SIG-M5 (cell line): ENCODE measurements around the gene SOX2.

Experiments used
- DNase-seq: peaks from one replicate; lab custom pipeline; 2025; lab: John Stamatoyannopoulos, UW

SOX2 gene

DNA sequence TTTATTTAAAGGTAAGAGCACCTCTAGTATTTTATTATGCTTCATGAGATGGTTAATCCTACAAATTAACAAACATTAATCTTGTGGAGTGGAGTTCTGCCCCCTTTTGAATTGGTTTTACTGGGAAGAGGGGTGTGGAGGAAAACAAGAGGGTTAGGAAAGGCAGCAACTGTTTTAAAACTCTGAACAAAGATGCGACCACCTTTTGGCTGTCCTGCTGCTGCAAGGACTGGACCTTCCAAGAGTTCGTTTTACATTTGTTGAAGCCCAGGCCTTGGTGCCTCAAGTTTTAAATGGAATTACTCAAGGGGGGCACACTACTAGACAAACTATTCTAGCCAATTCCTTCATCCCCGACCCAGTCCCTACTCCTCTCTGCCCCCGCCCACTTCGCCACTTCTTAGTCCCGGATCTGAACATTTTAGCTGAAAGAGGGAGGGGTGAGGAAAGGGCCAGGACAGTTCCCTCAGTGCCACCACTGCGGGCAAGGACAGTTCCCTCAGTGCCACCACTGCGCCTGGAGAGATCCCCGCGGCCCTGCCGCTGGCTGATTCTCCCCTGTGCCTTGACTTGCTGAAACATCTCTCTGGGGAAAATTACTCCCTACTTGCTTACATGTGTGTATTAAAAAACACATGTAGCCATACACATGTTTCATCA, 11.2 kb downstream of the SOX2 start:
- no peak for DNase-seq

DNA sequence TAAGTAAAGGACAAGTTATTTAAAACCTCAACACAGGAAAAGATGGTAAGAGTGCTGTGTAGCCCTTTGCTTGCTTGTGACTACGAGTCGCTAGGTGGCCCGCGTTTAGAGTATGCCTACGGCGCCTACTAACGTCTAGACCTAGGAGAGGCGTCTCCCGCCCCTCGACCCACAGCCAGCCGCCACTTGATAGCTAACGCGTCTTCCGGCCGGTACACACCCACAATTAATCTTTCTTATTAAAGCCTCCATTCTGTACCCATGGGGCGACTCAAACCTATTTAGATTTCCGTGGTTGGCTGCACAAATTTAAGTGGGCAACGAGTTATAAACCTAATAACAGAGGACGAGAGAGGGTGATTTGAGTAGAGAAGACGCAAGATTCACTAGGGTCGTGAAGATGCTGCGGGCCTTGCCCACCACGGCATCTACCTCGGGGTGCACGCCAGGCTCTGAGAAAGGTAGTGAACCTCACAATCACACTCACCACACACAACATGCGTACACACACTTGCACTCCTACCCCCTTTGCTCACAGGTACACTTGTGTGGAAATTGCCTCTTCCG, 12.0 kb downstream of the SOX2 start:
- DNase-seq: no peak

DNA sequence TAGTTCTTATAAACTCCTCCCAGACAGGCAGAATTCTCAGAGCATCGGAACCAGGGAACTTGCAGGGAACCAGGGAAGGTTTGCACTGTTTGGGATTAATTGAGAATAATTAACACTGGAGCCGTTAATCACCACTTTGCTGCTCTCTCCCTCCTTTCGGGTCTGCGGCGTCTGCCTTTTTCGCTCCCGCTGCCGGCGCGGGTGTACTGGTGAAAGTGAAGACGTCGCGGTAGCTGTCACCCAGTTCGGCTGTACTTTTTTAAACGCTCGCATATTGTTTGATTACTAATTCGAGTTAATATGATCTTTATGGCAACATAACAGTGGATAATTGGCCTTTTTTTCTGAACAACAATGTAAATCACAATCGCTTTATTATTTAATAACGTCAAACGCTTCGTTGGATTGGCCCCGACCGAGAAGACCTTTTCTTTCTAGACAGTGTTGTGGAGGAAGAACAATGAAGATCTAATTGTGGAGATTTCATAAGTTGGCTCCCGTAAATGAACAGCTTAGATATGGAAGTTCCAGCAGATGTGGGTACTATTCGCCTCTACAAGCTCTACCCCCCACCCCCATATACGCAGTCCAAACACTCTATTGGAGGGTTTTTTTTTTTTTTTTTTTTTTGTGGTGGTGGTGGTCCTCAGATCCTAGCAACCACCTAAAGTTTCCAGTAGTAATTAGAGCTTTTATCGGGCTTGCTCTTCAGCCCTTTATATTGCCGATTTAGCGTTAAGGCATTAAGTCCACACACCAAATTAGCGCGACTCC, 12.7 kb downstream of the SOX2 start:
- no peak for DNase-seq

DNA sequence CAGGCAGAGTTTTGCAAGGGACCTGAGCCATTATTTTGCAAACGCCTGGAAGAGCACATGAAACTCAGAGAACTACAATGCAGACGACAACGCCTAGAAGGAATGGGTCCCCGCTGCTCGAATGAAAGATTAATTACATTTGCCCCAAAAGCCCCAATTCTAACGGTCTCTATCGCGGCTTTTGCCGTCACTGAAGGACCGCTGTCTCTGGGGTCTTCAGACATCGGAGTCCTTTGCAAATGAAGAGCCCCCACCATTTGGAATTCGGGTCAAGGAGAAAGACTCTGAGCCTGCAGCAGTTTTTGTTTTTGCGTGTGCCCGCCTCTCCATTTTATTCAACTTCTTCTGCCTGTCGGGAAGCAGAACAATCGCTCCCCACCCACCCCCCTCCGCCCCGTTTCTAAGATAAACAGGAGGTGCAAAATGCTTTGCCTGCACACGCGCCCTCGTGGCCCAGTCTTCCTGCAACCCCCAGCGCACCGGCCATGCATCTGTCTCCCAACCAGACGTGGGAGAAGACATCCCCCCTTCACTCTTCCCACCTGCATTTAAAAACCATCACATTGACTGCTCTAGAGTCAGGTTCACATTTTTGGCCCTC, 13.5 kb downstream of the SOX2 start:
- DNase-seq: no peak

DNA sequence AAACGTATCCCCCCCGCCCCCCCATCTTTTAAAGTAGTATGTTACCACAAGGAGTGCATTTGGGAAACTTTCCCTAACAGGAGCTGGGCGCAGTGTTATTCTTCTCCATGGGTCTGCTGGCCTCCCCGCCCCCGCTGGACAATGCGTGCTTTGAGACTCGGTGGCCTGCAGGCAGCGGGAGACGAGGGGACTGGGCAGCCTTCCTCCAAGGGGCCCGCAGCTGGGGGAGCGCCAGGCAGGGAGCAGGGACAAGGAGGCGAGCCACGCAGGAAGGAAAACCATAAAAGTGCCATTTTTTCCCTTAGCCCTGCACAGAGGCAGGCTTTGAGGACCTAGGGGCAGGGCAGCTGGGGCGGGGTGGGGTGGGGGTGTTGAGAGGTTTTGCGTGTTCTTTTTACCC, 14.1 kb downstream of the SOX2 start:
- DNase-seq: no peak

DNA sequence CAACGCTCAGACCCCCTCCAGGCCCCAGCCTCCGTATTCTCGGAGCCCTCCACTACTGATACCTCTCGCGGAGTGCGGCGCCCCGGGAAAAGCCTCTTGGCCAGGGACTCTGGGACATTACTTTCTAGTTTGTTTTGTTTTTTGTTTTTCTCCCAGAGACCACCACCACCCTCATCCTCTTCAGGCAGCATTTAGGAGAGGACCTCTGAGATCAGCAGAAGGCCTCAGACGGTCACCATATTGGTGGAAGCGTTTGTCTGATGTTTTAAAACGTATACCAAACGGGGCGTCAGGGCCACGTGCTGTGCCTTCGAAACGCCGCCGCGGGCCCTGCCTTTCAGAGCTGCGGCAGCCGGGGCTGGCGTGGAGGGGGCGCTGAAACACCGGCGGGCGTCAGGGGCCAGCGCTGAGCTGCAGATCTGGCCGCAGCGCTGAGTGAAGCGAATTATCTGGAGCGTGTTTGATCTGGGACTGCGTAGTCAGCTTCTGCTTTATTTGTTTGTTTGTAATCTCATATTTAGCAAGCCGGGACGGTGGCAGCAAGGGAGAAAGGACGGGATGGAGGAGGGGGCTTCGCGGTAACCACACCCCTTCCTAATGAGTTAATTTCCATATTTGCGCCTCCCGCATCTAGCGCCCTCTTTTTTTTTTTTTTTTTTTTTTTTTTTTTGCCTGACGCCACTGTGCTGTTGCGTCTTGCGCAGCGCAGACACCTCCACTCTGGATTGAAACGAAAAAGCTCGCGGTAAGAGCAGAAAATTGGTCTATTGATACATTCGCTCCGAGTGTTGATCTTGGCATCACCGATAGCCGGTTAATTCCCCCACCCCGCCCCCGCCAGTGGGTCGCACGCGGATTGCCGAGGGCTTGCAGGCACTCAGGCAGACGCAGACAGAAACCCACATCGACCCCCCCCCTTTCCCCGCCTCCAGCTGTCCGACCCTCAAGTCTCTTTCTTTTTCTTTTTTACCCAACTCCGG, 14.9 kb downstream of the SOX2 start:
- no peak for DNase-seq

DNA sequence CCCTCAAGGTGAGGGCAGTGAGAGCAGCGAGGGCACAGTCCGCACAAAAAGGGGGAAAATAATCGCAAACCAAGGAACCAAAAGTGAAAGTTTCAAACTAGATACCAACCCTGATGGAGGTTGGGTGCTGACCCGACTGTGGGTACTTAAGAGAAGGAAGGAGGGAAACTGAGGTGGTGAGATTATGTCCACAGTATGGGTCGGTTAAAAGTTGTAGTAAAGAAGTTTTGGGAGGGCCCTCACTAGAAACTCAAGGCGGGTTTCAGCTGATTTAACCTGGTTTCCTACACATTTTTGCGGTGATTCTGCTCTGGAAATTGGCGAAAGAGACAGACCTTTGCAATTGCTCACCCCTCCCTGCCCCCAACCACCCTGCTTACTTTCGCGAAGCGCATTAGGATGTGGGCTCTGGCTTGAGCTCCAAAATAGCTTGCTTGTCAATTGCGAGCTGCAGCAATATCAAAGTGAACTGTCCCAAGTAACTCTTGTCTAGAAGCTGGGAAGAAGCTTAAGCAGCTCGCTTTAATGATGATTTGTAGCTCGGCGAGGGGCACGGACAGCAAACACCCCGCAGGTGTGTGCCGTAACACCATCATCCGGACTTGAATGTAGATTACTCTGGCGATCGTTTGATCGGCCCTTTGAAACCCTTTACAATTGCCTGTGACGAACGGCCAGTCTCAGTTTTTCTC, 15.8 kb downstream of the SOX2 start:
- no peak for DNase-seq

DNA sequence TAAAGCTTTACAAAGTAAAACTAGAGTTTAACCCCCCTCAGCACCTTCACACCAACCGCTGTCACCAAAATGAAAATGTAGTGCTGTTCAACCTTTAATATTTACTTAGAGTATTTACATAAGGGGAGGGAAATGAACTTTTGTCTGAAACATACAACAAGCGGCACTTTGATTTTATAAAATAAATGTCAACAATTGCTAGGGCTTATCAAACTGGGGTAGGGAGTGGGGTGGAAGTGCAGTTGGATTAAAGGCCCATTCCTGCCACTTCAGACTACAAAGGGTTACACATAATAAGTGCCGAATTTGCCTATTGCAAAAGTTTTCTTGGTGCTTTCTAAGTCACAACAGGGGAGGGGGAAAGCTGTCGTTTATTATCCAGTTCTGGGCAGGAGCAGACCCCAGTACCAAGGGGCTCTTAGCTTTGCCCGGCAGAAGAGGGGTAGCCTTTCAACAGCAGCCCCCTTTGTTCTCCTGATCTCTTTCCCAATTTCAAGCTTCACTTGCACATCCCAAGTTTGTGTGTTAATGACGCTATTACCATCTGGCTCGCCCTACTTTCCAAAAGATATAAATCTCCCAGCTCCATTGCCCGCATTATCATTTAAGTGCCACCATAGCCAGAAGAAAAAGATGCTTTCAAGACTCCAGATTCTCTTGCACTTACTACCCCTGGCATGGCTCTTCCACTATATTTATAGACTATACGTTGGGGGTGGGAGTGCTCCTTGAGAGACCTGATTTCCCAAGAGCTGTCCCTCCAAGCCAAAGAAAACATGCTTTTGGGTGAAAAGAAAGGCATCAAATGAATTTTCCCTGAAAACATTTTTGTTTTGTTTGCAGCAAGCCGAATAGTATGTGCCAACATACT, 17.0 kb downstream of the SOX2 start:
- DNase-seq: no peak

DNA sequence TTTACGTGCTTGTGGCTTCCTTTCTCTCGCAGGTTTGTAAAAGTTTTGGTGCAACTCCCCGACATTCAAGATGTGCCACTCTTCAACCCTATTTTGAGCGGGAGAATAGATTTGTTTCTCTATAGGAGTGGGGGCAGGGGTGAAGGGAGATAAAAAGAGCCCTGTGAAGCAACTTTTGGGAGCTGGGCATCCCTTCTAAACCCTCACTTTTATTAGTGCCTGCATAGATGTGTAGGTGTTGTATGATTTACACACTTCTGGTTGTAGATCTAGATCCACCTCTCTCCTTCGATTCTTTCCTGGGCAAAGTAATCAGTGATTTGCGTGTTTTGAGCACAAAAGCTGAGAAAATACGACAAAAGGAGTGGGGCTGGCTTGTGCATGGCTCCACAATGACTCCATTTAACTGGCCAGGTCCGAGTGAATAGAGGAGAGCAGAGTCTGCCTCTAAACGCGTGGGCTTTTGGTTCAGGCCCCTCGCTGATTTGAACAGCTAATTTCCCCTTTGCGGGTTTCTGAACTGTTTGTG, 17.7 kb downstream of the SOX2 start:
- DNase-seq: no peak

DNA sequence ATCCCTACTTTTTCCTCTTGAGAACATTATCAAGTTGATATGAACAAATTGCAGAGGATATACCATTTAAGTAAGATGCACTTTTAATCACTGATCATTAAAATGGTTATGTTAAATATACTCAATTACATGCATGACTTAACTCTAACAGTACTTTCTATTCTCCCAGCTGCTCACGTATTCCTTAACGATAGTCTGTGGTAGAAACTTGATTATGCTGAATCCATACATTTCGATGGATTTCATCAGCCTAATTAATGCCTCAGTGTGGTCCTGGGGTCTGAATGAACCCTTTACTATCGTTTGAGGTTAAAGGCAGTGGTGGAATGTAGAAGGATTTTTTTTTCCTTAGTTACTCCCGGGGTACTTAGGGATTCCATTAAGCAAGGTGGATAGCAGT, 18.6 kb downstream of the SOX2 start:
- no peak for DNase-seq

DNA sequence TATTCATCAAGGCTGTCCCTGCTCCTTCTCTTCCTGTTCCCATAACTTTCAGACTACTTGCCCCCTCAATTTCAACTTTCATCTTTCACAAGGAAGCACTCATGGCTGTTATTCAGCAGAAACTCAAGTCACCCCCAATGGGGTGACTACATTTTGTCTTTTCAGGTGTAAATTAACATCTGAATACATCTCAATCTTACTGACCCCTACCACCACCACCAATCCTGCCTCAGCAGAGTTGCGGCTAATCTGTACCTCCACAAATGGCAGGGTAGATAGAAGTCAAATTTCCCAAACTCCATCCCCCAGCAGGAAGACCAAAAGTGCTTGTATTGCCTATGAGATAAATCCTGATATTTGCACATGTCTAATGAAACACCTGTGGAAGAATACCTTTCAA, 19.2 kb downstream of the SOX2 start:
- DNase-seq: no peak

DNA sequence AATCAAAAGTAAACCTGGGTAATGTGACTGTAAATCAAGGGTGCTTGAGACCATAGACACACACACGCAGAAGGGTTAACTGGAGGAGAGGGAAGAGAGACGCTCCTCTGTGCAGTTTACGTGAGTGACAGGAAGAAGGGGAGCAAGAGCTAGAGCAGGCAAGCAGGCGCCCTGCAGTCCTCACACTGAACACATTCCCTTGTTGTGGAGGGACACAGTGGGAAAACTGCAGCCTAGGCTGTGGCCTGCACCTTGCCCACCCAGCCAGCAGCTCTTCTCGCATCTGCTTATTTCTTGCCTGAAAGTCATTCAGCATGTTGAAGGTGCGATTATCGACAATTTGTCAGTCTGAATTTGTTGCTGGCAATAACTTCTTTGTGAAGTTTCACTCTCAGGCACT, 24.2 kb downstream of the SOX2 start:
- no peak for DNase-seq

DNA sequence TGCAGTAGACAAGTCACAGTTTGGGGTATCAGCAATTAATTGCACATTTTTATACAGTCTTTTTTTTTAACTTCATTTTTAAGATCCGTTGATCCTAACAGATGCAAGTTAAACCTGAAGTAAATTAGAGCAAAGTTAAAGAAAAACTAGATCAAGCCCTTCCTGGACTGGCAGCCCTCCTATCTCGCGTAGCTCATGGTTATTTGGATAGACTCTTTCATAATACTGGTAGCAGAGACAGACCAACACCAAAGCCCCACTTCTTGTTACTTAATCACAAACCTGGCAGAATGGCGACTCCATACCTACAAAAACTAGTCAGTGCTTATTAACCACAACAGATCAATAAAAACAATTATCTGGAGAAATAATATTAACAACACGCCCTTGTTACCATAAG, 26.8 kb downstream of the SOX2 start:
- DNase-seq: no peak

DNA sequence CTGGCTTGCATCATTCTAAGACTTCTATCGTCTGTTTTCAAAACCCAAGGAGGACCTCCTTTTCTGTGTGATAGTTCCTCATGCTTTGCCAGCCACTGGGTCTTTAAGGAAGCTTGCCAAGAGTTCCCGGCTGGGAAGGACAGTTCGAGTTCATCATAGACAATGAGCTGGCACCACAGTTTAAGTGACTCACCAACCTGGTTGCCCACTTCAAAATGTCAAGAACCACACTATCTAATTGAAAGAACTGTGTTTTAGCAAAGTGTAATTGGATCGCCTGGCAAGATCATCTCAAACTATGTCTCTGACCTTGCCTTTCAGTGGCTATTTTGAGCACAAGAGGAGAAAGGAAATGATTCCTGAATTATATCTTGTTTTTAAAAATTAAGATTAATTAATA, 27.9 kb downstream of the SOX2 start:
- no peak for DNase-seq

DNA sequence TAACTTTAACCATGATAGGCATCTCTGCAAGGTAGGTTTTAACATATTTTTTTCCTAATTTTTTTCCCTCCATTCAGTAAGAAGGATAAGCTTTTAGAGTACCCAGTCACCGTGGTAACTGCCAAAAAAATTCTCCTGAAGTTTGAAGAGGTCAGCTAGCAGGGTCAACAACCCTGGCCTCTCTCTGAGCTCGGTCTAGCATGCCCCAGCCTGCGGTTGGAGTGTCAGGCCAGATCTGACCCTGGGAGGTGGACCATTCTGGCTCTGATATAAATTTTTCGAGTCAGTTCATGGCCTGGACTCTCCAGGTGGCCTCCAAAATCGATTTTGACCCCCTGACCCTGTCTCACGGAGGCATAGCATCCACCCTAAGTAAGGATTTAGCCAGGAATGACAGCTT, 29.7 kb downstream of the SOX2 start:
- no peak for DNase-seq

DNA sequence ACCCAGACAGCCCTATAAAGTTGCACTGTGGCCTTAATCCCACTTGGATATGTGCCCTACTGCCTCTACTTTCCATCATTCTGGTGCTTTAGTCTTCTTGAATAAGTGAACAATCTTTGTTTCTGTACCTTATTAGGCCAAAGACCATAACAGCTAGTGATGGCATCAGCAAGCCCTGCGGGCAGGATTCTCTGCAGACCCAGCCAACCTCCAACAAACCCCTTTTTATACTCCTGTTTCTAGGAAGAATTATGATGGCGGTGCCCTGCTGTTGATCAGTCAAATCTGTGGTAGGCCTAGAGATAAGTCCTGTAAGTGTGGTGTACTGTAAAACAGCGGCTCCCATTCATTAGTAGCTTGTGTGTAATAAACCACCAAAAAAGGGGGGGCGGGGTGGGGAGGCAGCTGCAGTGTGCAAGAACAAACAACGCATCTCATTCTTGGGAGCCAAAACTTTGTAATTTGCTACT, 40.5 kb downstream of the SOX2 start:
- DNase-seq: no peak

DNA sequence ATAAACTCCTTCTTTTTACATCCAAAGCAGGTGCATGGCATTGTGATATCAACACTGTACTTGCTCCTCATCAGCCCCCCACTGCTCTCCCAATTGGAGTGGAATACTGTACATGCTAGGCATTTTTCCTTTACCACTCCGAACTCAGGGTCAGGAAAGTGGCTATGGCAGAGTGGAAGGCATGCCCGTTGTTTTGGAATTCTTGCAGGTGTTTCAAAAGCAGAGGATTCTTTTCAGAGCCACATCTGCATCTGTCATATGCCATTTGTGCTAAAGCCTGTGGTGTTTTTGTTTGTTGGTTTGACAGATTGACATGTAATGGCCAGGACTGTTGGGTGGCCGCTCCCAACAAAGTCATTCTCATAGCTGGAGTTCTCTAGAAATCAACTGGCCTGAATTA, 41.7 kb downstream of the SOX2 start:
- DNase-seq: no peak

DNA sequence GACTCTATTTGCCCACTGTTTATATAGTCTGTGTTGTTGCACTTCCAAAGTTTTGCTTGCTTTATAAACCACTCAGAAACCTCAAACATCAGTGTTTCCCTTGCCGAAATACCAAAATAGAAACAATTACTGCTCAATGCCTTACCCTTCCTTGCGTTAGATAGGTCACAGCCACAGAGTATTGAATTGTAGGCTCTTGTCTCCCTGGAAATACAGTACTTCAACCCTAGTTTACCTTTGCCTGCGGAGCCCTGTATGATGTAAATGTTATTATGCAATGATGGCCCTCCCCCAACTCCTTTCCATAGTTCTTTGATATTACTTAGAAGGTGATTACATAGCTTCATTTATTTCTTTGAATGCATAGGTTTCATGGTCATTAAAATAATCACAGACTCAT, 44.2 kb downstream of the SOX2 start:
- DNase-seq: no peak

DNA sequence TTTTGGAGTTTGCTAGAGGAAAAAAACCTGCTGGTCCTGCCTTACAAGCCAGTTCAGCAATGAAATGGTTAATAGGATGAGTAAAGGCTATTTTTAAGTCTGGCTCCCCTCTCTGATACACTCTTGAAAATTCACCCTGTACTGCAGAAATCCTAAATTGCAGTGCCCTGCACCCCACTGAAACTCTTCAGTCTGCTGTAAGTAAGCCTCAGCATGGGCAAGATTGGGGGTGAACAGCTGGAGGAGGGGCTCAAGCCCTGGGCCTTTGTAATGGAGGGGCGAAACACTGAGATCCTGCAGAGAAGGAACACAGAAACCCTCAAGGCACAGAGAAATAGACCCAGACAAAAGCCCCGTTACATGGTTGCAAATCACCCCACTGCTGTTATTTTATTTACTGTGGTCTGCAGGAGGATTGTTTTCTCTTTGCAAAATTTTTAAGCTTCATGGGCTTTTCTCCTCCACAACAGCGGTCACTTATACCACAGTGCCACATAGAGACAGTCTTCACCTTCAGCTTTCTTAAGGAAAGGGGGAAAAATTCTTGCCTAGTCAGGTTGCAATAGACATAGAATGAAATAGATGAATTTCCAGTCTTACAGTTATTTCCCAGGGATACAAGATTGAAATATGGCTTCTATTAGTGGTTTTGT, 45.0 kb downstream of the SOX2 start:
- DNase-seq: no peak
